Liver (tissue), 9 donors: Measurements from ENCODE around the gene SV2B. TPM values are rescaled to one million over a fixed set of nuclear protein-coding genes. Genes with fewer than 3 reads are reported as not detected.

Experiments used
- DNase-seq: peaks from one replicate; pipeline ENCODE4 v3.0.0-alpha.2; 2017; ENCODE audit warnings: low spot score
- H3K27ac ChIP-seq, 2 donors: one replicate each; pipeline ENCODE4 v1.7.0; 2013; ENCODE audit warnings: inconsistent platforms in 2 of 2, low read length in 2 of 2, control low read depth in 1 of 2, low read depth in 1 of 2, mild to moderate bottlenecking in 1 of 2
- H3K27me3 ChIP-seq, 4 donors: one replicate each; pipeline versions ENCODE4 v1.6.1 to v1.7.0; 2013; ENCODE audit warnings: low read length in 3 of 4, inconsistent platforms in 1 of 4, mild to moderate bottlenecking in 1 of 4, moderate library complexity in 1 of 4; ENCODE audit not compliant: control insufficient read depth in 4 of 4, insufficient read depth in 4 of 4
- H3K36me3 ChIP-seq, 4 donors: one replicate each; pipeline versions ENCODE4 v1.6.1 to v1.7.0; 2013; ENCODE audit warnings: low read length in 3 of 4, mild to moderate bottlenecking in 3 of 4, low read depth in 1 of 4, moderate library complexity in 1 of 4; ENCODE audit not compliant: control insufficient read depth in 4 of 4, insufficient read depth in 3 of 4
- H3K4me1 ChIP-seq, 4 donors: one replicate each; pipeline versions ENCODE4 v1.6.1 to v1.7.0; 2013; ENCODE audit warnings: low read length in 3 of 4, mild to moderate bottlenecking in 3 of 4, moderate library complexity in 1 of 4; ENCODE audit not compliant: control insufficient read depth in 4 of 4, insufficient read depth in 4 of 4
- H3K4me3 ChIP-seq, 3 donors: one replicate each; pipeline versions ENCODE4 v1.6.1 to v1.7.0; 2013; ENCODE audit warnings: low read length in 3 of 3, control low read depth in 1 of 3, low read depth in 1 of 3, mild to moderate bottlenecking in 1 of 3
- H3K9ac ChIP-seq, 2 donors: one replicate each; pipeline ENCODE4 v1.7.0; 2013; ENCODE audit warnings: low read length in 2 of 2, mild to moderate bottlenecking in 2 of 2, moderate library complexity in 2 of 2, control low read depth in 1 of 2, low read depth in 1 of 2
- H3K9me3 ChIP-seq, 4 donors: one replicate each; pipeline versions ENCODE4 v1.6.1 to v1.7.0; 2013; ENCODE audit warnings: low read length in 3 of 4; ENCODE audit not compliant: control insufficient read depth in 4 of 4
- FOXA1 ChIP-seq: IDR thresholded peaks from 2 replicates; pipeline ENCODE4 v1.6.1; 2016; ENCODE audit warnings: antibody characterized with exemption
- FOXA2 ChIP-seq: IDR thresholded peaks from 2 replicates; pipeline ENCODE4 v1.6.1; 2016; ENCODE audit warnings: antibody characterized with exemption
- HNF4A ChIP-seq, 2 donors: conservative IDR thresholded peaks; 2 replicates each; pipeline ENCODE4 v1.6.1; 2016; ENCODE audit warnings: antibody characterized with exemption in 2 of 2, mild to moderate bottlenecking in 2 of 2
- JUND ChIP-seq, 2 donors: IDR thresholded peaks; 2 replicates each; pipeline ENCODE4 v1.6.1; 2016; ENCODE audit warnings: antibody characterized with exemption in 2 of 2
- MAX ChIP-seq: IDR thresholded peaks from 2 replicates; pipeline ENCODE4 v1.6.1; 2016; ENCODE audit warnings: antibody characterized with exemption
- NR2F2 ChIP-seq: IDR thresholded peaks from 2 replicates; pipeline ENCODE4 v1.6.1; 2016; ENCODE audit warnings: antibody characterized with exemption
- RAD21 ChIP-seq, 2 donors: IDR thresholded peaks; 2 replicates each; pipeline ENCODE4 v1.6.1; 2016; ENCODE audit warnings: antibody characterized with exemption in 2 of 2, mild to moderate bottlenecking in 2 of 2
- REST ChIP-seq: IDR thresholded peaks from 2 replicates; pipeline ENCODE4 v1.6.1; 2016; ENCODE audit warnings: antibody characterized with exemption, mild to moderate bottlenecking
- RXRA ChIP-seq, 2 donors: IDR thresholded peaks; 2 replicates each; pipeline ENCODE4 v1.6.1; 2017 to 2018; ENCODE audit warnings: antibody characterized with exemption in 2 of 2, mild to moderate bottlenecking in 1 of 2
- SP1 ChIP-seq: IDR thresholded peaks from 2 replicates; pipeline ENCODE4 v1.6.1; 2018; ENCODE audit warnings: antibody characterized with exemption, mild to moderate bottlenecking
- YY1 ChIP-seq: IDR thresholded peaks from 2 replicates; pipeline ENCODE4 v1.6.1; 2016; ENCODE audit warnings: antibody characterized with exemption, mild to moderate bottlenecking
- ZBTB33 ChIP-seq: IDR thresholded peaks from 2 replicates; pipeline ENCODE4 v1.6.1; 2016; ENCODE audit warnings: antibody characterized with exemption
- WGBS: extraction: QIAGEN DNeasy Blood & Tissue Kit; methylation state at CpG from one replicate; pipeline ENCODE4 v1.1.7; 2013; 5-methylcytosine and 5-hydroxymethylcytosine counted together
- polyA plus RNA-seq, 2 donors: library from polyadenylated mRNA; stranded (reverse) in 1 of 2; unstranded in 1 of 2; fragments of 200-250 nt in 1 of 2; fragments of >200 nt in 1 of 2; fragmentation: Nextera tagmentation in 1 of 2; extraction: Ambion mirVana in 1 of 2; gene quantifications; one replicate each; pipeline versions ENCODE4 v1.2.1 to v1.2.3, GENCODE V29; 2013 to 2015
- total RNA-seq, 2 donors: library from RNA; depleted of rRNA; stranded (reverse); fragments of >200 nt; gene quantifications; one replicate each; pipeline ENCODE4 v1.2.3, GENCODE V29; 2014
- TF ChIP-seq, protein P1 (sequence below): IDR thresholded peaks from 2 replicates; pipeline ENCODE4 v1.6.1; 2016; ENCODE audit warnings: antibody characterized with exemption
- donor health status: healthy.
- donor health status: healthy.
- donor health status: healthy.
- donor health status: healthy.
- donor health status: healthy.

The SV2B gene
- total and polyA plus RNA-seq, 4 donors, result 0.08 to 0.16 (median 0.09) TPM; not detected in 1

GRCh38 chr15:91320101-91320500, 220.0 kb downstream of the SV2B start:
- H3K4me1 ChIP-seq, result peaks cover 0 to 14% (median 4%) of the 10 kb centered on the region in 4 donors
- no peak for DNase-seq
- H3K9me3 ChIP-seq, result no peaks in the 10 kb centered on the region
- H3K4me3 ChIP-seq, result no peak overlapping the region
- H3K27ac ChIP-seq, result no peak overlapping the region
- TF ChIP-seq SP1 (no peak), HNF4A (conservative IDR thresholded peaks at IDR 0.05) (no peak), YY1 (no peak), FOXA1 (no peak)
- no peaks in the 10 kb centered on the region for H3K27me3 ChIP-seq
- no peaks in the 10 kb centered on the region for H3K36me3 ChIP-seq
- no peak overlapping the region for H3K9ac ChIP-seq
- WGBS, result 47% methylated on average over 4 of the region's 4 CpGs

GRCh38 chr15:91329914-91330313, 229.9 kb downstream of the SV2B start:
- TF ChIP-seq RXRA (IDR thresholded peaks at IDR 0.05), result no peak
- TF ChIP-seq FOXA1, result no peak
- no peak for TF ChIP-seq MAX
- no peak for TF ChIP-seq REST
- no peak for TF ChIP-seq NR2F2
- TF ChIP-seq, protein P1, sequence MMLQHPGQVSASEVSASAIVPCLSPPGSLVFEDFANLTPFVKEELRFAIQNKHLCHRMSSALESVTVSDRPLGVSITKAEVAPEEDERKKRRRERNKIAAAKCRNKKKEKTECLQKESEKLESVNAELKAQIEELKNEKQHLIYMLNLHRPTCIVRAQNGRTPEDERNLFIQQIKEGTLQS, result no peak
- TF ChIP-seq HNF4A (conservative IDR thresholded peaks at IDR 0.05), result no peak
- TF ChIP-seq SP1, result no peak
- no peak for TF ChIP-seq FOXA2
- no peak for TF ChIP-seq RAD21 (IDR thresholded peaks at IDR 0.05)
- TF ChIP-seq JUND (IDR thresholded peaks at IDR 0.05), result no peak
- no peak for TF ChIP-seq YY1
- 70% methylated on average over 1 of the region's 1 CpG for WGBS
- H3K27ac ChIP-seq, result no peak overlapping the region

DNA sequence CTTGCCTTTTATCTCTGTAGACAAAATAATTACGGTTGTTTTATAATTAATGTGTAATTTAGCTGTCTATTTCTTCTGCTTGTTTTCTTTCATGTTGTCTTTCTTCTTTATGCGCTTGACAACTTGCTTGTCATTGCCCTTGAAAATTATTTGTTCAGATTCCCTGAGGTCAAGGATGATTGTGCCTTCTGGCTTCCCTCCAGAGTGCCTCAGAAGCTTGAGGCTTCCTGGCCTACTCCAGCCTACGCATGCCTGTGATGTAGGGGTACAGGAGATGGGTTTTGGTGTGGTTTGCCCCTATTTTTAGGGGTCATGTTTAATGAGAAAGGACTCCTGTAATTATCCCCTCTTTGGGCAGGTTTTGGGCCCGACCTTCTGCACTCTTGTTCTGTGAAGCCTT, 231.5 kb downstream of the SV2B start:
- no peaks in the 10 kb centered on the region for H3K9me3 ChIP-seq
- no peak for DNase-seq
- H3K27ac ChIP-seq, result no peak overlapping the region
- no peak overlapping the region for H3K9ac ChIP-seq
- H3K27me3 ChIP-seq, result no peaks in the 10 kb centered on the region
- no peaks in the 10 kb centered on the region for H3K4me1 ChIP-seq
- H3K4me3 ChIP-seq, result no peak overlapping the region
- WGBS, result 84% methylated on average over 4 of the region's 4 CpGs
- TF ChIP-seq FOXA1, result no peak
- TF ChIP-seq NR2F2, result no peak
- TF ChIP-seq ZBTB33, result no peak
- H3K36me3 ChIP-seq, result no peaks in the 10 kb centered on the region

More at GRCh38 chr15:91329914-91330313, 229.9 kb downstream of the SV2B start:
- H3K27me3 ChIP-seq, result no peaks in the 10 kb centered on the region
- no peak overlapping the region for H3K9ac ChIP-seq
- H3K4me3 ChIP-seq, result no peak overlapping the region
- no peaks in the 10 kb centered on the region for H3K4me1 ChIP-seq
- no peaks in the 10 kb centered on the region for H3K36me3 ChIP-seq
- DNase-seq, result no peak
- H3K9me3 ChIP-seq, result no peaks in the 10 kb centered on the region
